Middle frontal gyrus (tissue), 1 donor: ENCODE results near the gene ZFP3.
"Not testable (repeated sequence)": the region's sequence is repeated elsewhere in the genome, so short reads cannot be mapped to it uniquely, and the experiment has no call there.

Experiments
- DNase-seq: peaks from one replicate; pipeline ENCODE4 v3.0.0-alpha.2; 2015; ENCODE audit warnings: low spot score; ENCODE audit errors: extremely low spot score

Gene ZFP3

DNA sequence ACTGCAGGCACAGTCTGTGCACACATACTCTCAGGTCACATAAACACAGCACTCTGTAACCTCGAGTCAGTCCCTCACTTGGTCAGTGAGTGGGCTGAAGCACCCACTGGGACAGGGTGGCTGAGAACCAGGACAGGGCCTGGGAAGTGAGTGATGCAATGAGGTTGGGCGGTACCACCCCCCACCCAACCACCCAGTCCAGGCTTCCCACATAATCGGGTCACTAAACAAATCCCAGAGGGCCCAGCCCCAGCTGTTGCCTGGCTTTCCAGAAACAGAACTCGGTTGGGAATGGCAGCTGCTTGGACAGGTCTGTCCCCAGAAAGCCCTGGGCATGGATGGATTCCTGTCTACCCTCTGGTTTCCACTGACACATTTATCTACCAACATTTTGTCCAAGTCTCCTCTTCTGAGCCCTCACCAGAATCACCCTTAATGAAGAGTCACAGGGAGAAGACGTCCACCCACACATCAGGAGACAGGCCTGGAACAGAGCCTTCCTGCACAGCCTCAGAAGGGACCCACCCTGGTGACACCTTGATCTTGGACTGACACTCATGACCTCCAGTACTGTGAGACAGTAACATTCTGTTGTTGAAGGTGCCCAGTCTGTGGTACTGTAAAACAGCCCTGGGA, 46.0 kb downstream of the ZFP3 start:
- DNase-seq = not testable (repeated sequence)

- not testable (repeated sequence) for DNase-seq
Observed at GRCh38 chr17:5124896-5125295, 46.6 kb downstream of the ZFP3 start.

DNA sequence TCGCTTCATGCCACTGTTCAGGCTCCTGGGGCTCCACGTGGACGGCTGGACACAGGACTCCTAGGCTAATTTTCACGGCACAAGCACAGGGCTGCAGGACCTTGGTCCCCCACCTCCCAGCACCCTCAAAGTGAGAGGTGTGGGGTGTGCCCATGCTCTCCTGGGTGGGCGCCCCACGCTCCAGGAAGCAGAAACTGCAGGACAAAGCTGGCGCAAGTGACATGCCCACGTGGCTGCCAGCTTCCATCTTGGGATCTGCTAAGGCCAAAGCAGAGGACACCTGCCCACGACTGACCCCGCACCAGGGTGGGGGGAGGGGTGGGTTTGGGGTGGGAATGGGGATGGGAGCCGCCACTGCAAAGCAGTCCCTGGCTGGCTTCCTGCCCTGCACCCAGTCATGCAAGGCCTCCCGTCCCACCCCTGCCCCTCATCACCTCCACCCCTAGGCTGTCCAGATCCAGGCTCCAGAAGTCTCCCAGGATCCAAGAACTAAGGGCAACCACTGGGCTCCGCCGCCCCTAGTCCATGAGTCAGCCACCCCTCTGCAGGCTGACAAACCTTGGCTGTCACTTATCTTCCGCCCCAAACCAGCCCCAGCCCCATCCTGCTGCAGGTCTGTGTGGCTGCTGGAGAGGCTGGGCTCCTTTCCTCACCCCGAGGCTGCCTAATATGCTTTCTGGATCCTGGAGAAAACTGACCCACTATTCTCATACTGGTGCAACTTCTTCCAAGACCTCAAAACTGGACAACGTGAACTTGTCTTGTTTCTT, 48.6 kb downstream of the ZFP3 start:
- DNase-seq = no peak

GRCh38 chr17:5127910-5128309, 49.6 kb downstream of the ZFP3 start:
- no peak for DNase-seq

DNA sequence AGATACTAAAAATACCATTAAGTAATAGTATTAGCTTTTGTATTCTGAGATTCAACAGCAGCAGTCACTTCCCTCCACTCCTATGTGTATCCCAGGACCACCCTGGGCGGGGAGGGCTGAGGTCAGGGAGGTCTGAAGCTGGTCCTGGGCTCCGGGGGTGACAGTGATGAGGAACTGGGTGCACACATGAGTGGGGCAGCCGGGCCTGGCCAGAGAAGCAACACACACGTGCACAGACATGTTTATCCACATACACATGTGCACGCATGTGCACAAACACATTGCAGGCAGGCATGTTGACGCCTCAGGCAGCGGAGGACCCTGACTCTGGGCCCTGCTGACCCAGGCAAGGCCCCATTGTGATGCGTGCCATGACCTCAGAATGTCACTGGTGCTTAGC, 50.1 kb downstream of the ZFP3 start:
- not testable (repeated sequence) for DNase-seq

- no peak for DNase-seq
Observed at GRCh38 chr17:5128905-5129535, 50.8 kb downstream of the ZFP3 start.

DNA sequence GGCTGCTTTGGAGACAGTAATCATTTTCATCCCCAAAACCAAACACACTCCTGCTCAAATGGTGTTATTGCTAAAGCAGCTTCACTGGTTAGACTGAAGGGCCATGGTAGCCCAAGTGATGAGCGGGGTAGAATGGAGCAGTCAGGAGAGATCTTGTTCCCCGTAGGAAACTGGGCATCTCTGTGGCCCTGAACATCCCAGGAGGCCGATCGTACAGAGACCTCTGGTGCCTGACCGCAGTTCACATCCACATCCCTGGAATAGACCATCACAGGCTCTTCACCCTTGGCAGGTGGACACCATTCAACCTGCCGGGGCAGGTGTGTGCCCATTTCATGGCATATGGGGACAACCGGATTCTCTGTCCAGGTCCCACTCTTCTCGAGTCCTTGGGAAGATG, 51.5 kb downstream of the ZFP3 start:
- not testable (repeated sequence) for DNase-seq

- DNase-seq = not testable (repeated sequence)
Observed at GRCh38 chr17:5130261-5130660, 52.0 kb downstream of the ZFP3 start.

DNA sequence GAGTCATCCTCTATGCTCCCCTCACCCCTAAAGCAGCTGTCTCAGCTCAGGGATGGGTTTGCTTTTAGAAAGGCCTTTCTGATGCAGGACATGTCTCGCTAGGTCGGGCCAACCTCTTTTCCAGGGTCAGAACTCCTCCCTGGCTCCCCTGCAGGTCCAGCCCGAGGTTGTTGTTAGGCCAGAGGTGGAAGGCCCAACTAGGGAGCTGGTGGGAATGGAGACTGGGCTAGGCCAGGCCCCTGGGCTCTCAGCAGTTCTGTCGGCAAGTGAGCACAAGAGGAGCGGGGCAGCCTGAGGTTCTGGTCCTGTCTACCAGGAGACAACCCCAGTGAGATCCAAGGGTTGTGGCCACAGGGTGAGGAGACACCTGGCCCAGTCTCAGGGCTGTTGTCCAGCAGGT, 52.4 kb downstream of the ZFP3 start:
- DNase-seq = not testable (repeated sequence)

DNA sequence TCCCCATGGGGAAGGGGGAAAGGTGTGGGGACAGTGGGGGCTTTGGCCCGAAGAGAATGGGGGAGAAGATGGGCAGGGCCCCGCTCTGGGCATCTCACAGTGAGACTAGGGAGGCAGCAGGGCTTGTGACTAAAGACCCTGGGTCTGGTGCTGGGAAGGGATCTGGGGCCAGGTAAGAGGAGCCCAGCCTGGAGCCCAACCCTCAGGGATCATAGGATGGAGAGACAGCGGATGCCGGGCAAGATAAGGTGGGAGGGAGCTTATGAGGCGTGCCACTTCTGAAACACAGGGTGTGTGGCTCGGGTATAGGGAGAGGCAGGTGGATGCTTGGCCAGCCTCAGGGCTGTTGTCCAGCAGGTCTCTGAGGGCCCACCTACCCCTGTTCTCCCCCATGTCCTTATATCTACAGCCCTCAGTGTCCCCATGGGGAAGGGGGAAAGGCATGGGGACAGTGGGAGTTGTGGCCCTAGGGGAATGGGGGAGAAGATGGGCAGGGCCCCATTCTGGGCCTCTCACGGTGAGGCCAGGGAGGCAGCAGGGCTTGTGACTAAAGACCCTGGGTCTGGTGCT, 53.0 kb downstream of the ZFP3 start:
- DNase-seq = no peak

DNA sequence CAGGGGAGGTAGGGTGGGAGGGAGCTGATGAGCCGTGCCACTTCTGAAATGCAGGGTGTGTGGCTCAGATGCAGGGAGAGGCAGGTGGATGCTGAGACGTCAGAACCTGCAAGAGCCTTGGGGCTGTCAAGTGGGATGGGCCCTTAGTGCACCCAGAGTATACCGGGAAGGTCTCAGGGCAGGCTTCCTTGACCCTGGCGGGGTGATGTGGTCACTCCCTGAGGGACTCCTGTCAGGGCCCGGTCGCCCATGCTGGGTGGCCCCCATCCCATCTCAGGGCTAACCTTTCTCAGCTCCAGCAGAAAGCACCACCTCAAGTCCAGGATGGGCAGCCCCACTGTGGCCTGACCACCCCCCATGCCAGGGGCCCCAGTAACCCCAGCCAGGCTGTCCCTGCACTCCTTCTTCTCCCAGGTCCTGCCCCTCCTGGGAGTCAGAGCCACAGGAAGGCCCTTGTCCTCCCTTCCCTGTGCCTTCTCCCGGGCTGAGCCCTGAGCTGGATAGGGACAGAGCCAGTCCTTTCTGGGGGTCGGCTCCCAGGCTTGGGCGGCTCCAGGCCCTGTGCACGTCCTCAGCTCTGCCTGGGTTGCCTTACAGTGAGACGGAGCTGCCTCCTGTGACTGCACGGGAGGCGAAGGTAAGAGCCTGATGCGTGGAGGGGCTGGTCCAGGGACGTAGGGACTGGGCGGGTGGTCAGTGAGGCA, 53.7 kb downstream of the ZFP3 start:
- DNase-seq = not testable (repeated sequence)

DNA sequence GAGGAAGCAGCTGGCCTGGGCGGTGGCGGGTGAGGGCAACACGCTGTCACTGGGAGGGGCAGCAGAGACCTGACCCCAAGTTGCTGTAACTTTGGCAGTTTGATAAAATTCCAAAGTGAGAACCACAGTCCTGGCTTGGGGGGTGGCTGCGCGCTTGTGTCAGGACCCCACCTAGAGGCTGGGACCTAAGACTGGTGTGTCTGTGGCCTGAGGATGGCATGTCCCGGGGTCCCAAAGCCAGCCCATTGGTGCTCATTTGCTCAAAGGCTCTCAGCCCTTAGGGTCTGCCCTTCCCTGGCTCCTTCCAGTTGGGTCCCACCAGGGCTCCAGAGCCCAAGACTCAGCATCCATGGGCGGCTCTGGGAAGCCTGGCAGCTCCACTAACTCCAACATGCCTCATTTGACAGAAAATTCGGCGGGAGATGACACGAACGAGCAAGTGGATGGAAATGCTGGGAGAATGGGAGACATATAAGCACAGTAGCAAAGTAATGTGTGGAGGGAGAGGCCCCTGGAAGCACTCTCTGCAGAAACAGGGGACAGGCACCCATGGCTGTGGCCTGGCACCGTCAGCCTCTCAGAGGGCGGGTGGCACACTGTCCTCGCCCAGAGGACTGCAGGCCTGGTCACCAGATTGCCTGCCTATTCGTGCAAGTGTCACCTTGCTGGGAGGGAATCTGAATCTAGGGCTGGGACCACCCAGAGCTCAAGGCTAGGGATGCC, 54.4 kb downstream of the ZFP3 start:
- DNase-seq = not testable (repeated sequence)

- no peak for DNase-seq
Observed at GRCh38 chr17:5133311-5133710, 55.0 kb downstream of the ZFP3 start.

DNA sequence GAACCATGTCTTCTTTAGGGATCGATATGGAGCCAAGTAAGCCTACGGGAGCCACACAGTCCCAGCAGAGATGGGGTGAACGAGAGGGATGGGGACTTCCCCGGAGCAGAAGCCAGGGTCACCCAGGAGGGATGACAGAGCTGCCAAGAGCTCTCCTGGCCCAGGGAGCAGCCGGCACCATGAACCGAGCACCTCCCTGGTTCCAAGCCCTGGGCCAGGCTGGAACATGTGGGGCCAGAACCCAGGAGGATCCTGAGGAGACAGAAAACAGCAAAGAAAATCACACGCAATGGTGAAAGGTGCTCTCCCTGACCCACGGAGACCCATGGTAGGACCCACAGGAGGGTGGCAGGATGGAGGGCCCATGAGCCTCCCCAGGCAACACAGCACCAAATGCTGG, 55.7 kb downstream of the ZFP3 start:
- not testable (repeated sequence) for DNase-seq

- not testable (repeated sequence) for DNase-seq
Observed at GRCh38 chr17:5134571-5134970, 56.3 kb downstream of the ZFP3 start.

- DNase-seq = not testable (repeated sequence)
Observed at GRCh38 chr17:5135131-5135712, 57.0 kb downstream of the ZFP3 start.

DNA sequence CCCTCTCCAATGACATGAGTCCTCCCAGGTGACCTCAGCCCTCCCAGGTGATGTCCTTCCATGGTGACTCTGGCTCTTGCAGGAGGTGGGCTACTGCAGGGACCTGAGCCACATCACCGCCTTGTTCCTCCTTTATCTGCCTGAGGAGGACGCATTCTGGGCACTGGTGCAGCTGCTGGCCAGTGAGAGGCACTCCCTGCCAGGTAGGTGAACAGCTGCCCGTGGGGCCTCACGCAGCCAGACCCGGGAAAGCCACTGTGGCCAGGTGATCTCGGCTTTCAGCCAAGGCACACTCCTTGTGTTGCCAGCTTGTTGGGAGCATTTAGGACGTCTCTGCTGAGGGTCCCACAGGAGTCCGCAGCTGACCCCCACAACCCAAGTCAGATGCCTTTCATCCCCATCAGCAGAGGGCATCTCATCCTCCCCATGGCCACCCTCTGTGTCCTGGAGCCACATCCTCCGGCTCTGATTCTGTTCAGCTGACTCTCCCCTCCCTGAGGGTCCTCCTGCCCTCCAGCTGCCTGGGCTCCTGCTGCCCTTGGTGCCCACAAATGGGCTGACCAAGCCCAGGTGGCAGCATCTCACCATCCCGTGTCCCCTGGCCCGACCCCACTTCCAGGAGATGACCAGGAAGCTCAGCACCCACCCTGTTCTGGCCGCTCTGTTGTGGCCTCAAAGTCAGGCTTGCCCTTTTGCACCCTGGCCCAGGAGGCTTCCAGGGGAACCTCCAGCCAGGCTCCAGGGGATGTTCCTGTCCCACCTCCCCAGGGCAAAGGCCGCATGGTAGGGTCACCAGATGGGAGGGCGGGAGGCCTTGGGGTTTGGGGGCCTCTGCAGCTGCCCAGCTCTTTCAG, 57.7 kb downstream of the ZFP3 start:
- DNase-seq = no peak

GRCh38 chr17:5136580-5137412, 58.5 kb downstream of the ZFP3 start:
- DNase-seq = not testable (repeated sequence)
